Sigmoid colon (tissue), 7 donors: ENCODE measurements around the gene KRT23. TPM values are rescaled to one million over a fixed set of nuclear protein-coding genes. Genes with fewer than 3 reads are reported as not detected.
"Not testable (repeated sequence)": the region's sequence is repeated elsewhere in the genome, so short reads cannot be mapped to it uniquely, and the experiment has no call there.

ENCODE experiments used
- DNase-seq: peaks from one replicate; pipeline ENCODE4 v3.0.0-alpha.2; 2019
- H3K27ac ChIP-seq, 4 donors: fragments of 200-600 bp; sonication (generic); one replicate each; pipeline ENCODE4 v1.5.1; 2016 to 2019; ENCODE audit warnings: mild to moderate bottlenecking in 1 of 4
- H3K27me3 ChIP-seq, 3 donors: fragments of 200-600 bp; sonication (generic); one replicate each; pipeline ENCODE4 v1.5.1; 2019; ENCODE audit warnings: mild to moderate bottlenecking in 1 of 3
- H3K36me3 ChIP-seq, 4 donors: fragments of 200-600 bp; sonication (generic); one replicate each; pipeline ENCODE4 v1.5.1; 2016 to 2019
- H3K4me1 ChIP-seq, 4 donors: fragments of 200-600 bp; sonication (generic); one replicate each; pipeline ENCODE4 v1.5.1; 2017 to 2019
- H3K4me3 ChIP-seq, 4 donors: fragments of 200-600 bp; sonication (generic); one replicate each; pipeline ENCODE4 v1.5.1; 2017 to 2019; ENCODE audit warnings: mild to moderate bottlenecking in 2 of 4, moderate library complexity in 1 of 4
- H3K9me3 ChIP-seq, 4 donors: fragments of 200-600 bp in 3 of 4; sonication (generic) in 3 of 4; one replicate each; pipeline versions ENCODE4 v1.5.1 to v1.6.1; 2013 to 2019
- CTCF ChIP-seq, 4 experiments: fragments of 450-650 bp in 3 of 4; fragments of 200-600 bp in 1 of 4; IDR thresholded peaks; one replicate each; pipeline ENCODE4 v1.5.1; 2016 to 2019; ENCODE audit warnings: antibody characterized with exemption in 4 of 4, mild to moderate bottlenecking in 3 of 4, moderate library complexity in 2 of 4
- EP300 ChIP-seq, 4 donors: sonication (generic); formaldehyde crosslinking; IDR thresholded peaks; one replicate each; pipeline ENCODE4 v1.6.1; 2017; ENCODE audit warnings: antibody characterized with exemption in 4 of 4
- POLR2A ChIP-seq, 2 donors: fragments of 450-650 bp; IDR thresholded peaks; one replicate each; pipeline ENCODE4 v1.6.1; 2016; ENCODE audit warnings: antibody characterized with exemption in 2 of 2, mild to moderate bottlenecking in 2 of 2, moderate library complexity in 2 of 2
- POLR2AphosphoS5 ChIP-seq, 4 donors: sonication (generic); formaldehyde crosslinking; IDR thresholded peaks; one replicate each; pipeline ENCODE4 v1.6.1; 2017; ENCODE audit warnings: antibody characterized with exemption in 4 of 4
- WGBS, 2 donors: extraction: QIAGEN DNeasy Blood & Tissue Kit; methylation state at CpG; one replicate each; pipeline ENCODE4 v1.1.7; 2013; 5-methylcytosine and 5-hydroxymethylcytosine counted together
- intact Hi-C: fragments of 100-400 bp; cut with DNase I; formaldehyde crosslinking; loops from one replicate; pipeline ENCODE4 v1.15.1; 2023
- polyA plus RNA-seq, 3 donors: library from polyadenylated mRNA; stranded (reverse); fragments of 200-250 nt; gene quantifications; one replicate each; pipeline ENCODE4 v1.2.3, GENCODE V29; 2013
- total RNA-seq, 4 donors: library from RNA; depleted of rRNA; stranded (reverse); fragments of >200 nt; gene quantifications; one replicate each; pipeline ENCODE4 v1.1.0, GENCODE V29; 2016
- donor health status: healthy with polysubstance abuse.
- donor health status: Bipolar disorder and iron deficiency.
- donor health status: healthy.

Gene KRT23
- total and polyA plus RNA-seq, 7 donors, result 0.27 to 3.7 (median 0.48) TPM; not detected in 3

GRCh38 chr17:40926341-40926740 is 11.1 kb downstream of the KRT23 start:
- Histone ChIP-seq H3K4me1 (peaks cover 0 to 10% (median 5%) of the 10 kb centered on the region in 4 donors), H3K27me3 (peaks cover 0 to 4% (median 0%) of the 10 kb centered on the region in 3 donors), H3K36me3 (no peaks in the 10 kb centered on the region), H3K4me3 (no peak overlapping the region), H3K27ac (no peak overlapping the region), H3K9me3 (no peaks in the 10 kb centered on the region)
- DNase-seq, result no peak
- intact Hi-C loops, result no loop called here
- 89 to 93% methylated on average over 8 of the region's 8 CpGs for WGBS, 2 donors
- no peak for TF ChIP-seq POLR2A (IDR thresholded peaks at IDR 0.05)
- TF ChIP-seq CTCF (IDR thresholded peaks at IDR 0.05), result no peak
- no peak for TF ChIP-seq POLR2AphosphoS5 (IDR thresholded peaks at IDR 0.05)
- no peak for TF ChIP-seq EP300 (IDR thresholded peaks at IDR 0.05)

GRCh38 chr17:40922239-40922638 is 15.2 kb downstream of the KRT23 start:
- DNase-seq, result peak; percentile 71
- Histone ChIP-seq H3K4me1 (peaks cover 0 to 10% (median 5%) of the 10 kb centered on the region in 4 donors), H3K9me3 (no peaks in the 10 kb centered on the region), H3K27ac (peak overlapping the region in 3 of 4 donors; percentile 19 to 51 (median 48)), H3K27me3 (peaks cover 0 to 4% (median 0%) of the 10 kb centered on the region in 3 donors), H3K36me3 (no peaks in the 10 kb centered on the region), H3K4me3 (no peak overlapping the region)
- TF ChIP-seq CTCF (IDR thresholded peaks at IDR 0.05) (no peak), POLR2AphosphoS5 (IDR thresholded peaks at IDR 0.05) (no peak), EP300 (IDR thresholded peaks at IDR 0.05) (no peak), POLR2A (IDR thresholded peaks at IDR 0.05) (no peak)
- intact Hi-C loops, result no loop called here
- 77 to 84% methylated on average over 2 of the region's 2 CpGs for WGBS, 2 donors

GRCh38 chr17:40921026-40921425 is 16.4 kb downstream of the KRT23 start:
- 89 to 90% methylated on average over 2 of the region's 2 CpGs for WGBS, 2 donors
- TF ChIP-seq EP300 (IDR thresholded peaks at IDR 0.05), result no peak
- TF ChIP-seq CTCF (IDR thresholded peaks at IDR 0.05), result no peak
- TF ChIP-seq POLR2A (IDR thresholded peaks at IDR 0.05), result no peak
- no peak for TF ChIP-seq POLR2AphosphoS5 (IDR thresholded peaks at IDR 0.05)
- no peak for DNase-seq
- Histone ChIP-seq H3K9me3 (no peaks in the 10 kb centered on the region), H3K27me3 (no peaks in the 10 kb centered on the region), H3K27ac (no peak overlapping the region), H3K4me1 (peaks cover 0 to 10% (median 5%) of the 10 kb centered on the region in 4 donors), H3K36me3 (no peaks in the 10 kb centered on the region), H3K4me3 (no peak overlapping the region)
- intact Hi-C loops, result no loop called here

- WGBS, 2 donors, result 96% methylated on average over 2 of the region's 2 CpGs
- H3K4me1 ChIP-seq, H3K27me3 ChIP-seq, H3K4me3 ChIP-seq, H3K27ac ChIP-seq, H3K36me3 ChIP-seq, intact Hi-C loops, H3K9me3 ChIP-seq, DNase-seq: not testable (repeated sequence)
These were observed 20.3 kb downstream of the KRT23 start for GRCh38 chr17:40917116-40917515.

GRCh38 chr17:40916366-40916765 is 21.1 kb downstream of the KRT23 start:
- Histone ChIP-seq H3K27ac (no peak overlapping the region), H3K27me3 (no peaks in the 10 kb centered on the region), H3K9me3 (no peaks in the 10 kb centered on the region), H3K36me3 (no peaks in the 10 kb centered on the region), H3K4me3 (no peak overlapping the region), H3K4me1 (no peaks in the 10 kb centered on the region)
- intact Hi-C loops, result no loop called here
- no peak for TF ChIP-seq EP300 (IDR thresholded peaks at IDR 0.05)
- TF ChIP-seq POLR2AphosphoS5 (IDR thresholded peaks at IDR 0.05), result no peak
- TF ChIP-seq CTCF (IDR thresholded peaks at IDR 0.05), result no peak
- no peak for DNase-seq
- WGBS, 2 donors, result 41 to 52% methylated on average over 1 of the region's 1 CpG
